Suprapubic skin (tissue), 4 donors: ENCODE results near the gene LGALS3BP. TPM values are rescaled to one million over a fixed set of nuclear protein-coding genes. Genes with fewer than 3 reads are reported as not detected.

ENCODE experiments used
- DNase-seq, 2 donors: peaks; one replicate each; pipeline ENCODE4 v3.0.0-alpha.2; 2019; ENCODE audit warnings: low spot score in 2 of 2
- H3K27ac ChIP-seq: fragments of 200-600 bp; sonication (generic); one replicate; pipeline ENCODE4 v1.5.1; 2019
- H3K27me3 ChIP-seq: fragments of 200-600 bp; sonication (generic); one replicate; pipeline ENCODE4 v1.5.1; 2019
- H3K36me3 ChIP-seq: fragments of 200-600 bp; sonication (generic); one replicate; pipeline ENCODE4 v1.5.1; 2019
- H3K4me1 ChIP-seq: fragments of 200-600 bp; sonication (generic); one replicate; pipeline ENCODE4 v1.5.1; 2019
- H3K4me3 ChIP-seq: fragments of 200-600 bp; sonication (generic); one replicate; pipeline ENCODE4 v1.5.1; 2019; ENCODE audit warnings: mild to moderate bottlenecking
- H3K9me3 ChIP-seq: fragments of 200-600 bp; sonication (generic); one replicate; pipeline ENCODE4 v1.5.1; 2019
- EP300 ChIP-seq: sonication (generic); formaldehyde crosslinking; IDR thresholded peaks from one replicate; pipeline ENCODE4 v1.6.1; 2017; ENCODE audit warnings: antibody characterized with exemption
- POLR2A ChIP-seq, 2 donors: fragments of 450-650 bp; IDR thresholded peaks; one replicate each; pipeline ENCODE4 v1.6.1; 2017; ENCODE audit warnings: antibody characterized with exemption in 2 of 2, mild to moderate bottlenecking in 2 of 2, moderate library complexity in 2 of 2
- POLR2AphosphoS5 ChIP-seq, 3 donors: sonication (generic); formaldehyde crosslinking; IDR thresholded peaks; one replicate each; pipeline ENCODE4 v1.6.1; 2017; ENCODE audit warnings: antibody characterized with exemption in 3 of 3
- WGBS: methylation state at CpG from one replicate; pipeline ENCODE4 v1.1.5; 2018; 5-methylcytosine and 5-hydroxymethylcytosine counted together
- total RNA-seq, 4 donors: library from RNA; depleted of rRNA; stranded (reverse); fragments of >200 nt; gene quantifications; one replicate each; pipeline ENCODE4 v1.1.0, GENCODE V29; 2016
- TF ChIP-seq, protein P1 (sequence below), 2 donors: fragments of 200-600 bp in 1 of 2; fragments of 450-650 bp in 1 of 2; sonication (generic) in 1 of 2; IDR thresholded peaks; one replicate each; pipeline ENCODE4 v1.5.1; 2016 to 2019; ENCODE audit warnings: antibody characterized with exemption in 2 of 2, mild to moderate bottlenecking in 1 of 2, moderate library complexity in 1 of 2

Gene LGALS3BP
- total RNA-seq, 4 donors from 2014 or later = 70.2 to 162 (median 105) TPM

DNA sequence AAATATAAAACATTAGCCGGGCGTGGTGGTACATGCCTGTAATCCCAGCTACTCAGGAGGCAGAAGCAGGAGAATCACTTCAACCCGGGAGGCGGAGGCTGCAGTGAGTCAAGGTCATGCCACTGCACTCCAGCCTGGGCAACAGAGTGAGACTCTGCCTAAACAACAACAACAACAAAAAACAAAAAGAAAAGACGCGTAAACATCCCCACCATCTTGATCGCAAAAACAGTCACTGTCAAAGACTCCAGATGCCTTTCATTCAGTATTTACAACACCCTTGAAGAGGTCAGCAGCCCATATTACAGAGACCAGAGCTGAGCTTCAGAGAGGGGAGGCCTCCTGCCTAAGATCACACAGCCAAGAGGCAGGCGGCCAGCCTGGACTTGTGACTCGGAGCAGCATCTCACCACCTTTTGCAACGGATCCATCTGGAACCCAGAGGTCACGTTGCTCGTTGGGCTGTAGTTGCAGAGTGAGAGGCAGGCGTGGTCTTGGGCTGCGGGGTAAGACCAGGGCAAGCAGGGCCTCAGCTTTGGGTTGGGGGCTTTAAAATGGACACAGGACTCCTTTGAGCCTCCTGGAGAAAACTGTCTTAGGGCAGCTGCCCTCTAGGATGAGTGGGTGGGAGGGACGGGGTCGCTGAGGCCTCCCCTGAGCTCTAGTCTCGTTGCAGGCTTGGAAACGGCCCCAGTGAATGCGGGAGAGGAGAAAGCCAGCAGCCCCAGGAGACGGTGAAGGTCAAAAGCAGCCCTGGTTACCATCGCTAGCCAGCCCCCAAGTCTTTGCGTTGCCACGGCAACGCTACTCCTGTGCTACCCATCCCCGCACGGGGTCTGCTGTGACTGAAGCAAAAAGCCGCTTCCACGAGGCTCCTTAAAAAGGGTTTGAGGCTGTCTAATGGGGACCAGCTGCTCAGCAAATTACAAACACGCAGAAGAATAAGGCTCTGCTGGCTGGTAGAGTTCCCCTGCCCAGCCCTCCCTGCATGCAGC lies 26.1 kb downstream of the LGALS3BP start:
- no peaks in the 10 kb centered on the region for H3K36me3 ChIP-seq
- H3K9me3 ChIP-seq = peaks cover 11% of the 10 kb centered on the region
- no peaks in the 10 kb centered on the region for H3K27me3 ChIP-seq
- no peak overlapping the region for H3K4me3 ChIP-seq
- DNase-seq = no peak
- TF ChIP-seq POLR2A (IDR thresholded peaks at IDR 0.05) (no peak), POLR2AphosphoS5 (IDR thresholded peaks at IDR 0.05) (no peak), EP300 (no peak)
- TF ChIP-seq, protein P1, sequence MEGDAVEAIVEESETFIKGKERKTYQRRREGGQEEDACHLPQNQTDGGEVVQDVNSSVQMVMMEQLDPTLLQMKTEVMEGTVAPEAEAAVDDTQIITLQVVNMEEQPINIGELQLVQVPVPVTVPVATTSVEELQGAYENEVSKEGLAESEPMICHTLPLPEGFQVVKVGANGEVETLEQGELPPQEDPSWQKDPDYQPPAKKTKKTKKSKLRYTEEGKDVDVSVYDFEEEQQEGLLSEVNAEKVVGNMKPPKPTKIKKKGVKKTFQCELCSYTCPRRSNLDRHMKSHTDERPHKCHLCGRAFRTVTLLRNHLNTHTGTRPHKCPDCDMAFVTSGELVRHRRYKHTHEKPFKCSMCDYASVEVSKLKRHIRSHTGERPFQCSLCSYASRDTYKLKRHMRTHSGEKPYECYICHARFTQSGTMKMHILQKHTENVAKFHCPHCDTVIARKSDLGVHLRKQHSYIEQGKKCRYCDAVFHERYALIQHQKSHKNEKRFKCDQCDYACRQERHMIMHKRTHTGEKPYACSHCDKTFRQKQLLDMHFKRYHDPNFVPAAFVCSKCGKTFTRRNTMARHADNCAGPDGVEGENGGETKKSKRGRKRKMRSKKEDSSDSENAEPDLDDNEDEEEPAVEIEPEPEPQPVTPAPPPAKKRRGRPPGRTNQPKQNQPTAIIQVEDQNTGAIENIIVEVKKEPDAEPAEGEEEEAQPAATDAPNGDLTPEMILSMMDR (IDR thresholded peaks at IDR 0.05) = no peak
- WGBS = 71% methylated on average over 29 of the region's 29 CpGs
- H3K4me1 ChIP-seq = peaks cover 24% of the 10 kb centered on the region
- no peak overlapping the region for H3K27ac ChIP-seq

DNA sequence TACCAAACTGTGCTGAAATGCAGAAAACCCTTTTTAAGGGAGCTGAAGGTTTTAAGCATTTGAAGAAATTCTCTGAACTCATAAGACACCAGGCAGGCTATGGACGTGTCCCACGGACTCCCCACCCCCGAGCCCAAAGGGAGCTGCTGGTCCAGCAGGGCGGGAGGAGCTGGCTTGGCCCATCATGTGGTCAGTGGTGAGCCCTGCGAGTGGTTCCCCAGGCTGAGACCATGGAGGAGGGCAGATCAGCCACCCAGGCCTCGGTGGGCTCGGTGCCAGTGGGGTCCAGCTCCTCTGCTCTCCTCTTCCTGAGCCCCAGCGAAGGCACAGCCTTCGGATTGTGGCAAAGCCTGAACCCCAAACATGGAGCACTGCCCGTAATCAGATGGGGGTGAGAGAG lies 27.0 kb downstream of the LGALS3BP start:
- 52% methylated on average over 6 of the region's 10 CpGs for WGBS
- no peak overlapping the region for H3K27ac ChIP-seq
- peaks cover 24% of the 10 kb centered on the region for H3K4me1 ChIP-seq
- H3K9me3 ChIP-seq = peaks cover 11% of the 10 kb centered on the region
- no peak overlapping the region for H3K4me3 ChIP-seq
- no peaks in the 10 kb centered on the region for H3K27me3 ChIP-seq
- TF ChIP-seq, protein P1 (IDR thresholded peaks at IDR 0.05) = no peak
- TF ChIP-seq EP300 (no peak), POLR2AphosphoS5 (IDR thresholded peaks at IDR 0.05) (no peak), POLR2A (IDR thresholded peaks at IDR 0.05) (no peak)
- no peaks in the 10 kb centered on the region for H3K36me3 ChIP-seq
- DNase-seq = no peak

DNA sequence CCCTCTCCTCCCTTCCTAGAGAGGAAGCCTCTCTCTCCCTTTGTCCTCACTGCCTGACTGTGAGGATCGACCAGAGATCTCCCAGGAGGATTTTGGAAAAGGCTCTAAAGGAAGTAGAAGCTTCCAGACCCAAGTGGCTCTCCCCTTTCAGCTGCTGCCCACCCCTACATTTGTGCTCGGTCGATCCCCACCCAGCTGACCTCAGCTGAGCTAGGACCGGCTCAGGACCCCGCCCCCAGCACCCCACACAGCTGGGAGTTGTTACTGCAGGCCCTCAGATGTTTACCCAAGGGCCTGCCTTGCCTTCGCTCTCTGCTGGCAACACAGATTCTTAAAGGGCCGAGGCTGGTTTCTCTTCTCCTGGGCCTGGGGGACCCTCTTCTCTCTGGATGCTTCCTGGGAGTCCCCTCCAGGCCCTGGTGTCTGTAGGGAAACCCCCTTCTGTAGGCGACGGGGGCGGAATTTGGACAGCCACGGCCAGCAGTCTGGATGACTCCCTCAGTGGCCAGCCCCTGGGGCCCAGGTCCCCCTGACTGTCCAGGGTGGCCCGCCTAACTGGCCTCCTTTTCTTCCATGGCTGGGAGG lies 27.7 kb downstream of the LGALS3BP start:
- DNase-seq = no peak
- H3K36me3 ChIP-seq = no peaks in the 10 kb centered on the region

DNA sequence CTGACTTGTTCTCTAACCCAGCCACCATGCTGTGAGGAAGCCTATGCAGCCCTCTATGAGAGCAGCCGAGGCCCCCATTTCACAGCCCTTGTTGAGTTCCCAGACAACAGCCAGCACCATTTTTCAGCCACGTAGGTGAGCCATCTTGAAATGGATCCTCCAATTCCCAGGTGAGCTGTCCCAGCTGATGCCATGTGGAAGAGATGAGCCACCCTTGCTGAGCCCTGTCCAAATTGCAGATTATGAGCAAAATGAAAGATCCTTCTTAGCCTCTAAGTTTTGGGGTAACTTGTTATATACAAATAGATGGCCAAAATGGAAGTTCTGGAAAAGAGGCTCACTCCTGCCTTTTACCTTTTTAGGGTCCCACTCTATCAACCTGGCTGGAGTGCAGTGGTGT lies 28.9 kb downstream of the LGALS3BP start:
- Histone ChIP-seq H3K9me3 (peaks cover 11% of the 10 kb centered on the region), H3K27ac (no peak overlapping the region), H3K27me3 (no peaks in the 10 kb centered on the region), H3K4me1 (peaks cover 24% of the 10 kb centered on the region), H3K36me3 (no peaks in the 10 kb centered on the region), H3K4me3 (no peak overlapping the region)
- TF ChIP-seq EP300 = no peak
- TF ChIP-seq POLR2A (IDR thresholded peaks at IDR 0.05) = no peak
- no peak for TF ChIP-seq POLR2AphosphoS5 (IDR thresholded peaks at IDR 0.05)
- TF ChIP-seq, protein P1 (IDR thresholded peaks at IDR 0.05) = no peak
- 100% methylated on average over 2 of the region's 2 CpGs for WGBS
- no peak for DNase-seq

More for the DNA sequence above, 27.7 kb downstream of the LGALS3BP start:
- Histone ChIP-seq H3K27me3 (no peaks in the 10 kb centered on the region), H3K27ac (peak overlapping the region; percentile 12), H3K4me1 (peaks cover 24% of the 10 kb centered on the region), H3K4me3 (no peak overlapping the region), H3K9me3 (peaks cover 11% of the 10 kb centered on the region)
- TF ChIP-seq POLR2A (IDR thresholded peaks at IDR 0.05) (no peak), POLR2AphosphoS5 (IDR thresholded peaks at IDR 0.05) (no peak), EP300 (no peak)
- TF ChIP-seq, protein P1 (IDR thresholded peaks at IDR 0.05) = no peak
- WGBS = 51% methylated on average over 7 of the region's 12 CpGs
